HG03097 (cell line): ENCODE results near the gene TECPR1.

Experiments
- ATAC-seq: cut with Tn5 transposase; IDR thresholded peaks from one replicate; pipeline ENCODE4 v1.9.1; 2021; ENCODE audit not compliant: unreplicated experiment, low FRiP score

TECPR1 gene

GRCh38 chr7:98170966-98171365 is 81.1 kb downstream of the TECPR1 start:
- no peak for ATAC-seq

DNA sequence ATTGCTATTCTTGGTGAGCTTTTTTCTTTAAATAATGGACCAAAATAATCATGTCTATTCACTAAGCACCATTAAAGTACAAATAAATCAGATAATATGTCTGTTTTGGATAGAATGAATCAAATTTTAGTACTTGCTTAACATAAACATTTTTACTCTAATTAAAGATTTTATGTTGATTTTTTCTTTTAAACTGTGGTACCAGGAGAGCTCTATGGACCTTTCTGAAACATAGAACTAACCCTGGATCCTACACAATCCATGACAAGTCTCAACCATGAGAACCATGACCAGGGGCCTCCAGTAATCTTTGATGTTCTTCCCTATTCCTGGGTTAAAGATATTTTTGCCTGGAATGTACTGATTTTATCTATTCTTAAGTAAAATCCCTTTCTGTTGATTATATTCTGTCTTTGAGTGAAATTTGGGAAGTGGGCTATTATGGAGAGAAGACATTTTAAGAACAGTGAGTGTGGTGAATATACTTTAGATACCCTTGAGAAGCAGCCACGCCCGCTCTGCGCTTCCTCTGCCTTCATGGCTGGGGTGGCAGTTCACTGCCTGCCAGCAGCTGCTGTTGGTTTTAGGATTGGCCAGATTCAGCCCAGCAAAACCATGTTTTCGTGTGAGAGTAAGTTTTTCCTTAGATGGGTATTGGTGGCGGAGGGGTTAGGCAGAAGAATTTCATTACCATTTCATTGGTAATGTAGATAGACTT is 83.0 kb downstream of the TECPR1 start:
- no peak for ATAC-seq

DNA sequence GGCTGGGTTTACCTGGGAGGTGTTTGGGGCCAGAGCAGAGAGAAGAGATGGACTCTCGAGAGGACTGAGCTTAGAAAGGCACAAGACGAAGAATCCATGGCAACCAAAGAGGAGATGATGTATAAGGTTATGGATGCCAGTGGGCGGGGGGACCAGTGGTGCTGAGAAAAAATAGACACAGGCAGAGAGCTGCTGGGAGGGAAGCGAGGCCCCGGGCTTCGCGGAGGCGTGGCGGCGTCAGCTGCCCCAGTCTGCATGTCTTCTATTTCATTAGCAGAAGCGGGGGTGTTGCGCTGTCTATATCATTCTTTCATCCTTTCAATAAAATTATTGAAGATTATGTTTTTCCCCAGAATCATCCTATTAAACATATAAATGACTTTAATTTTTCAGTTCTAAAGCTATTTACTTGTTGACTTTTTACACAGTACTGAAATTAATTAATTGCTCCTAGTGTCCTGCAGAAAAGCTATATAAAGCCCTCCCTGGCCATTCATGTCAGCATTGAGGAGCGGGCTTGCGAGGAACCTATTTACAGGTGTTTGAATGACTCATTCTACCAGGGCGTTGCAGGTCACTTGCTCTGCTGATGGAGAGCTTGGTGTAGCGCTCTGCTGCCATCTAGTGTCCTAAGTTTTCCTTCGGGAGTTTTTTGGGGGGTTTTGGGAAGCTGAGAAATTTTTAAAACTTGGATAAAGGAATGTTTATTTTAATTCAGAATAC is 83.7 kb downstream of the TECPR1 start:
- ATAC-seq, result peak; percentile 60

- ATAC-seq, result no peak
Measured at GRCh38 chr7:98167653-98168052, 84.4 kb downstream of the TECPR1 start.

GRCh38 chr7:98166668-98166970 is 85.4 kb downstream of the TECPR1 start:
- ATAC-seq, result no peak

DNA sequence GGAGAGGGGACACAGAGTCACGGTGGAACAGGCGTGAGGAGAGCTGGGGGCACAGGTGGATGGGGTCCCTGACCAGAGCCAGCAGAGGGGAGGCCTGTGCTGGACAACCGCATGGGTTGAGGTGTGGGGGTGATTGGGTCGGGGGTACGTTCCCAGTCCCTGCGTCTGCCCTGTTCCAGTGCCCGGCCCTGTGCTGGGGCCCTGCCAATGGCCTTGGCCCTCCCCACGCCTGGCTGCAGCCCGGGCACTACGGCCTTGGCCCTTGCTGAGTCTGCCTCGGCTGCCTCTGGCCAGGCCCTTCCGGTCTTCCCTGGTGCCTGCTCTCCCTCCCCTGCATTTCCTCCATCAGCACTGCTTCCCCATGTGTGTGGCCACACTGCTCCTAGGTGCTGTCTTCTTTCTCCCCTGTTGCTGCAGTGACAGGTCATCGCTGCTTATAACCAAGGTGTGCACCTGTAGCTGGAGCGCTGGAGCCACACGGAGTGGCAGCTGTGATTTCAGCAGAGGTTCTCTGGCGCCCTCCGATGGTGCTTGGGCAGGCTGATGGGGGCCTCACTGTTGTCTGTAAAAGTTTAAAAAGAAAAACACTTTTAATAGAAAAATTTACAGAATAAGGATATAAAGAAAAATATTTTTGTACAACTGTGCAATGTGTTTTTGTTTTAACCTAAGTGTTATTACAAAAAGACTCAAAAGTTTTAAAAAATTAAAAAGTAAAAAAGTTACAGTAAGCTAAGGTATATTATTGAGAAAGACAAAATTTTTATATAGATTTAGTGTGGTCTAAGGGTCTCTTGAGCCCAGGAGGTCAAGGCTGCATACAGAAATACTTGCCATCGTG is 86.0 kb downstream of the TECPR1 start:
- ATAC-seq, result no peak
